HepG2 (cell line): Measurements from ENCODE around the gene APOL4.

ENCODE experiments used
- ERF ChIP-seq: IDR thresholded peaks from 2 replicates; pipeline ENCODE4 v1.6.1; 2018; ENCODE audit warnings: missing biosample characterization, missing genetic modification reagents
- ISX ChIP-seq: sonication (generic); formaldehyde crosslinking; conservative IDR thresholded peaks from 2 replicates; pipeline ENCODE4 v1.5.0; 2020; ENCODE audit warnings: missing genetic modification reagents
- NCOA1 ChIP-seq: sonication (generic); formaldehyde crosslinking; IDR thresholded peaks from 2 replicates; pipeline ENCODE4 v1.9.0; 2021; ENCODE audit warnings: missing genetic modification reagents
- TARDBP ChIP-seq: sonication (generic); formaldehyde crosslinking; IDR thresholded peaks from 2 replicates; pipeline ENCODE4 v1.8.0; 2022; ENCODE audit warnings: mild to moderate bottlenecking, missing genetic modification reagents
- TF ChIP-seq, protein P1 (sequence below): sonication (generic); formaldehyde crosslinking; IDR thresholded peaks from 2 replicates; pipeline ENCODE4 v1.4.0; 2020; ENCODE audit warnings: missing genetic modification reagents
- TF ChIP-seq, protein P2 (sequence below): sonication (generic); formaldehyde crosslinking; IDR thresholded peaks from 2 replicates; pipeline ENCODE4 v1.4.0; 2020; ENCODE audit warnings: missing genetic modification reagents

DNA sequence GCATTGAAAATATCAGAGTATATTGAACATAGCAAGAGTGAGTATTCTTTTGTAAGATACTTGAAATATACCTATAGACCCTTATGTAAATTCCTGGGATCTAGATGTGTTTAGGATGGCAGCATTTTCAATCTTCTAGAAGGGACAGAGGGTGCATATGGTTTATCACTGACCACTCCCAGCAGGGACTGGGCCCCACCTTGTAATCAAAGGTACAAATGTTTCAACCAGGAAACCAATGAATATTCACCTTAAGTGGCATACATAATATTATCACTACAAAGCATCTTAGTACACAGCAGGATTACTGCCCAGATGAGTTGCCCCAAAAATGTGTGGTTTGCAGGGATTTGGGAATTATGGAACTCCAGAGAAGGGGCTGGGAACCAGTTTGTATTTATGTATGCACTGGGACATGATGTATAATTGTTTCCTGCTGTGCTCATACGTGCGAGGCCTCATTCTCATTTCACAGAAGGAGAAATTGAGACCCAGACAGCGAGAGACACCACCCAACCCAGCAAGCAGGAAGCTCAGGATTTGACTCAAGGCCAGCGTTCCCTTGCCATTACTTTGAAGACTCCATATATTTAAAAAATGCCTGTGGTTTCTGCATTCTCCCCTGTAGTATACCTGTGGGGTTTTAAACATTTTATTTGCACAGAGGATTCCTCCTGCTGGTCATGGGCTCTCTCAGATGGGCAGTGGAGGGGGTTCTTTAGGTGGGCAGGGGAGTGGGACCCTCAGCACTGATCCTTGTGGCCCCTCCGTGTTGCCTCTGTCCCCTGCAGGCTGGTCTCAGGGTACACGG is 5.2 kb downstream of the APOL4 start:
- TF ChIP-seq NCOA1 (CRISPR knock-in tag) (no peak), TARDBP (no peak), ERF (no peak), ISX (CRISPR knock-in tag) (no peak)
- TF ChIP-seq, protein P1, sequence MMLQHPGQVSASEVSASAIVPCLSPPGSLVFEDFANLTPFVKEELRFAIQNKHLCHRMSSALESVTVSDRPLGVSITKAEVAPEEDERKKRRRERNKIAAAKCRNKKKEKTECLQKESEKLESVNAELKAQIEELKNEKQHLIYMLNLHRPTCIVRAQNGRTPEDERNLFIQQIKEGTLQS: no peak
- TF ChIP-seq, protein P2, sequence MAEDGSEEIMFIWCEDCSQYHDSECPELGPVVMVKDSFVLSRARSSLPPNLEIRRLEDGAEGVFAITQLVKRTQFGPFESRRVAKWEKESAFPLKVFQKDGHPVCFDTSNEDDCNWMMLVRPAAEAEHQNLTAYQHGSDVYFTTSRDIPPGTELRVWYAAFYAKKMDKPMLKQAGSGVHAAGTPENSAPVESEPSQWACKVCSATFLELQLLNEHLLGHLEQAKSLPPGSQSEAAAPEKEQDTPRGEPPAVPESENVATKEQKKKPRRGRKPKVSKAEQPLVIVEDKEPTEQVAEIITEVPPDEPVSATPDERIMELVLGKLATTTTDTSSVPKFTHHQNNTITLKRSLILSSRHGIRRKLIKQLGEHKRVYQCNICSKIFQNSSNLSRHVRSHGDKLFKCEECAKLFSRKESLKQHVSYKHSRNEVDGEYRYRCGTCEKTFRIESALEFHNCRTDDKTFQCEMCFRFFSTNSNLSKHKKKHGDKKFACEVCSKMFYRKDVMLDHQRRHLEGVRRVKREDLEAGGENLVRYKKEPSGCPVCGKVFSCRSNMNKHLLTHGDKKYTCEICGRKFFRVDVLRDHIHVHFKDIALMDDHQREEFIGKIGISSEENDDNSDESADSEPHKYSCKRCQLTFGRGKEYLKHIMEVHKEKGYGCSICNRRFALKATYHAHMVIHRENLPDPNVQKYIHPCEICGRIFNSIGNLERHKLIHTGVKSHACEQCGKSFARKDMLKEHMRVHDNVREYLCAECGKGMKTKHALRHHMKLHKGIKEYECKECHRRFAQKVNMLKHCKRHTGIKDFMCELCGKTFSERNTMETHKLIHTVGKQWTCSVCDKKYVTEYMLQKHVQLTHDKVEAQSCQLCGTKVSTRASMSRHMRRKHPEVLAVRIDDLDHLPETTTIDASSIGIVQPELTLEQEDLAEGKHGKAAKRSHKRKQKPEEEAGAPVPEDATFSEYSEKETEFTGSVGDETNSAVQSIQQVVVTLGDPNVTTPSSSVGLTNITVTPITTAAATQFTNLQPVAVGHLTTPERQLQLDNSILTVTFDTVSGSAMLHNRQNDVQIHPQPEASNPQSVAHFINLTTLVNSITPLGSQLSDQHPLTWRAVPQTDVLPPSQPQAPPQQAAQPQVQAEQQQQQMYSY (CRISPR knock-in tag): no peak
